WTC11 (cell line): Measurements from ENCODE around the gene HOXD1. TPM values are rescaled to one million over a fixed set of nuclear protein-coding genes. Genes with fewer than 3 reads are reported as not detected.

Source experiments
- ATAC-seq: fragments of 200-7000 bp; cut with Tn5 transposase; 2 replicates; pipeline ENCODE4 v1.10.0; 2021; ENCODE audit warnings: mild to moderate bottlenecking, moderate library complexity
- Bru-seq: library from RNA; stranded (reverse); fragments of 400-500 nt; gene quantifications from one replicate; lab custom pipeline; 2021; lab: Mats Ljungman, UMichigan
- CTCF ChIA-PET: fragments of 300-600 bp; sonication (Branson Sonifier 250); formaldehyde crosslinking; loops from one replicate; lab custom pipeline; 2021; ENCODE audit warnings: antibody characterized with exemption; lab: Charles Lee
- POLR2A ChIA-PET: fragments of 350-600 bp; sonication (Branson Sonifier 250); formaldehyde crosslinking; loops from one replicate; lab custom pipeline; 2021; ENCODE audit warnings: antibody characterized with exemption; lab: Charles Lee
- DNase-seq: peaks from one replicate; pipeline ENCODE4 v3.0.0; 2021; ENCODE audit warnings: low spot score
- H3K27ac Mint-ChIP-seq: 2 replicates; pipeline ENCODE4 v1.8.0; 2021; ENCODE audit warnings: mixed read lengths
- H3K27me3 Mint-ChIP-seq: 2 replicates; pipeline ENCODE4 v1.8.0; 2021; ENCODE audit warnings: low read depth, mild to moderate bottlenecking, moderate library complexity, mixed read lengths
- H3K36me3 Mint-ChIP-seq: 2 replicates; pipeline ENCODE4 v1.8.0; 2021; ENCODE audit warnings: mixed read lengths
- H3K4me1 Mint-ChIP-seq: 2 replicates; pipeline ENCODE4 v1.8.0; 2022; ENCODE audit warnings: mixed read lengths
- H3K4me3 Mint-ChIP-seq: 2 replicates; pipeline ENCODE4 v1.8.0; 2021; ENCODE audit warnings: mild to moderate bottlenecking, moderate library complexity, mixed read lengths
- H3K9me3 Mint-ChIP-seq: 2 replicates; pipeline ENCODE4 v1.8.0; 2021; ENCODE audit warnings: mixed read lengths
- CREM ChIP-seq: sonication (generic); formaldehyde crosslinking; IDR thresholded peaks from 2 replicates; pipeline ENCODE4 v1.8.1; 2022; ENCODE audit warnings: mild to moderate bottlenecking, missing genetic modification reagents, moderate library complexity
- FOXP1 ChIP-seq: sonication (generic); formaldehyde crosslinking; IDR thresholded peaks from 2 replicates; pipeline ENCODE4 v1.8.0; 2022; ENCODE audit warnings: missing genetic modification reagents, mild to moderate bottlenecking, moderate library complexity, borderline replicate concordance
- JAZF1 ChIP-seq: fragments of 250-450 bp; sonication (Bioruptor Pico); IDR thresholded peaks from 2 replicates; pipeline ENCODE4 v1.9.0; 2021; ENCODE audit warnings: moderate library complexity, mild to moderate bottlenecking, inconsistent platforms
- JUN ChIP-seq: sonication (generic); formaldehyde crosslinking; IDR thresholded peaks from 2 replicates; pipeline ENCODE4 v1.8.0; 2023; ENCODE audit warnings: mild to moderate bottlenecking, missing genetic modification reagents
- NFYB ChIP-seq: sonication (generic); formaldehyde crosslinking; conservative IDR thresholded peaks from 2 replicates; pipeline ENCODE4 v1.8.0; 2022; ENCODE audit warnings: low read depth, missing genetic modification reagents
- TEAD1 ChIP-seq: sonication (generic); formaldehyde crosslinking; IDR thresholded peaks from 2 replicates; pipeline ENCODE4 v1.8.0; 2022; ENCODE audit warnings: mild to moderate bottlenecking, missing genetic modification reagents
- ZBTB21 ChIP-seq: sonication (generic); formaldehyde crosslinking; IDR thresholded peaks from 2 replicates; pipeline ENCODE4 v1.8.1; 2023; ENCODE audit warnings: mild to moderate bottlenecking, missing genetic modification reagents, borderline replicate concordance
- ZNF138 ChIP-seq: sonication (generic); formaldehyde crosslinking; conservative IDR thresholded peaks from 2 replicates; pipeline ENCODE4 v1.8.1; 2022; ENCODE audit warnings: mild to moderate bottlenecking, moderate library complexity, missing genetic modification reagents
- ZNF232 ChIP-seq: sonication (generic); formaldehyde crosslinking; IDR thresholded peaks from 2 replicates; pipeline ENCODE4 v1.8.0; 2022; ENCODE audit warnings: mild to moderate bottlenecking, missing genetic modification reagents
- long read RNA-seq, 3 experiments: library from RNA in 1 of 3; library from capped mRNA in 1 of 3; library from polyadenylated mRNA in 1 of 3; unstranded in 2 of 3; stranded (forward) in 1 of 3; transcript quantifications; one replicate each; pipeline ENCODE4 v2.0.0, GENCODE V29; 2021
- total RNA-seq: library from RNA; stranded (reverse); gene quantifications from 3 replicates; pipeline ENCODE4 v1.2.3, GENCODE V29; 2021
- TF ChIP-seq, protein P1 (sequence below): fragments of 200-600 bp; IDR thresholded peaks from 2 replicates; pipeline ENCODE4 v1.8.0; 2022; ENCODE audit warnings: antibody characterized with exemption
- TF ChIP-seq, protein P2 (sequence below): sonication (generic); formaldehyde crosslinking; IDR thresholded peaks from 2 replicates; pipeline ENCODE4 v1.8.0; 2022; ENCODE audit warnings: mild to moderate bottlenecking, missing genetic modification reagents
- TF ChIP-seq, protein P3 (sequence below): sonication (generic); formaldehyde crosslinking; IDR thresholded peaks from 2 replicates; pipeline ENCODE4 v1.8.1; 2022; ENCODE audit warnings: mild to moderate bottlenecking, moderate library complexity, missing genetic modification reagents
- TF ChIP-seq, protein P4 (sequence below): sonication (generic); formaldehyde crosslinking; IDR thresholded peaks from 2 replicates; pipeline ENCODE4 v1.8.0; 2022; ENCODE audit warnings: mild to moderate bottlenecking, missing genetic modification reagents
- TF ChIP-seq, protein P5 (sequence below): sonication (generic); formaldehyde crosslinking; IDR thresholded peaks from 2 replicates; pipeline ENCODE4 v1.8.1; 2023; ENCODE audit warnings: mild to moderate bottlenecking, missing genetic modification reagents, moderate library complexity
- TF ChIP-seq, protein P6 (sequence below): sonication (generic); formaldehyde crosslinking; IDR thresholded peaks from 2 replicates; pipeline ENCODE4 v1.8.0; 2022; ENCODE audit warnings: missing genetic modification reagents

Gene HOXD1
- 0.14 to 0.22 TPM in 2 of 3 replicates, not detected in the other for total RNA-seq
- Bru-seq, nascent RNA, result not detected
- long read RNA-seq, experiment 1, partial matches to known transcripts, result 0 of 1 reads
- long read RNA-seq, experiment 1, other reads (novel, unspliced or antisense), result 0 of 1 reads
- long read RNA-seq, experiment 2, result 0 reads
- long read RNA-seq, experiment 3, result 0 reads

DNA sequence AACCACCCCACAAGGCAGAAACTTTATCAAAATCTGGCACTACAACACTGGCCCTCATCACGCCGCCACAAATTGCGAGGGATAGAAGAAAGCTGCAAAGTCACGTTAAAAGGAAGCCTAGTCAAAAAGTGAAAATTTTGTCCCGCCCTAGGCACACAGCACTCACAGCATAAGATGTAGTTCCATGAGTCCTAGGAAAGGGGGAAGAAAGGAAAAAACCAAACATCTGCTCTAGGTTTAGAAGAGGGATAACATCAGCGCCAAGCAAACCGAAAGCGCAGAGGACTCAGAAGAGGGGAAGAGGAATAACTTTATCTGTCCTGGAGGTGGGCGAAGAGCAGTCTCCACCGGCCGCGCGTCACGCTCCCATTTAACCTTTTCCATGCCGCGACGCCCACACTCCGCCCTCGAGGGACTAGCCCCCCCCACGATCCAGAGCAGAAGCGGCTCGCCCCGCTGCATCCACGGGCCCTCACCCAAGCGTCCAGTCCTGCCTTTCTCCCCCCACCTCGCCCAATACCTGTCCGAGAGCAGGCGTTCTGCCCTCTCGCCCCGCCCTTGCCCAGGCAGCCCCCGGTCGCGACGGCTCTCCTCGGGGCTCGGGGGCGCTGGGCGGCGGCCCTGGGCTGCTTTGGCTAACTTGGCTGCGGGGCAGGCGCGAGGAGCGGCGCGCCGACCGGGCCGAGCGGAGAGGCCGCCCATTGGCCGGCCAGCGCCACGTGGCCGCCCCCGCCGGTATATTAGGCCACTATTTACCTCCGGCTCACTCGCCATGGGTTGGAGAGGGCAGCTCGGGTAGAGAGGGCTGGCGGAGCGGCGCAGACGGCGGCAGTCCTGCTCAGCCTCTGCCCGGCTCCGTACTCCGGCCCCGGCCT is at the start of gene HOXD1:
HOXD1 (plus strand) TSS at position 770 of the 875 bp plus-strand sequence. CDS start 134 bp downstream, outside the sequence.
- peak; percentile 70 for DNase-seq
- H3K36me3 Mint-ChIP-seq, result no peaks in the 10 kb centered on the region
- TF ChIP-seq JAZF1 (CRISPR knock-in tag) (no peak), CREM (no peak), JUN (CRISPR knock-in tag) (0 out of 2 replicates have a peak, but pooled peaks have one; percentile 44), TEAD1 (no peak), ZNF232 (CRISPR knock-in tag) (no peak), FOXP1 (CRISPR knock-in tag) (peak; percentile 16; the same call in 1 of the 2 replicates), ZBTB21 (no peak), ZNF138 (peak; percentile 72; the same call in 1 of the 2 replicates), NFYB (CRISPR knock-in tag) (peak; percentile 70)
- TF ChIP-seq, protein P1, sequence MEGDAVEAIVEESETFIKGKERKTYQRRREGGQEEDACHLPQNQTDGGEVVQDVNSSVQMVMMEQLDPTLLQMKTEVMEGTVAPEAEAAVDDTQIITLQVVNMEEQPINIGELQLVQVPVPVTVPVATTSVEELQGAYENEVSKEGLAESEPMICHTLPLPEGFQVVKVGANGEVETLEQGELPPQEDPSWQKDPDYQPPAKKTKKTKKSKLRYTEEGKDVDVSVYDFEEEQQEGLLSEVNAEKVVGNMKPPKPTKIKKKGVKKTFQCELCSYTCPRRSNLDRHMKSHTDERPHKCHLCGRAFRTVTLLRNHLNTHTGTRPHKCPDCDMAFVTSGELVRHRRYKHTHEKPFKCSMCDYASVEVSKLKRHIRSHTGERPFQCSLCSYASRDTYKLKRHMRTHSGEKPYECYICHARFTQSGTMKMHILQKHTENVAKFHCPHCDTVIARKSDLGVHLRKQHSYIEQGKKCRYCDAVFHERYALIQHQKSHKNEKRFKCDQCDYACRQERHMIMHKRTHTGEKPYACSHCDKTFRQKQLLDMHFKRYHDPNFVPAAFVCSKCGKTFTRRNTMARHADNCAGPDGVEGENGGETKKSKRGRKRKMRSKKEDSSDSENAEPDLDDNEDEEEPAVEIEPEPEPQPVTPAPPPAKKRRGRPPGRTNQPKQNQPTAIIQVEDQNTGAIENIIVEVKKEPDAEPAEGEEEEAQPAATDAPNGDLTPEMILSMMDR, result no peak
- TF ChIP-seq, protein P2, sequence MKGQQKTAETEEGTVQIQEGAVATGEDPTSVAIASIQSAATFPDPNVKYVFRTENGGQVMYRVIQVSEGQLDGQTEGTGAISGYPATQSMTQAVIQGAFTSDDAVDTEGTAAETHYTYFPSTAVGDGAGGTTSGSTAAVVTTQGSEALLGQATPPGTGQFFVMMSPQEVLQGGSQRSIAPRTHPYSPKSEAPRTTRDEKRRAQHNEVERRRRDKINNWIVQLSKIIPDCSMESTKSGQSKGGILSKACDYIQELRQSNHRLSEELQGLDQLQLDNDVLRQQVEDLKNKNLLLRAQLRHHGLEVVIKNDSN (CRISPR knock-in tag), result peak; percentile 92
- TF ChIP-seq, protein P3, sequence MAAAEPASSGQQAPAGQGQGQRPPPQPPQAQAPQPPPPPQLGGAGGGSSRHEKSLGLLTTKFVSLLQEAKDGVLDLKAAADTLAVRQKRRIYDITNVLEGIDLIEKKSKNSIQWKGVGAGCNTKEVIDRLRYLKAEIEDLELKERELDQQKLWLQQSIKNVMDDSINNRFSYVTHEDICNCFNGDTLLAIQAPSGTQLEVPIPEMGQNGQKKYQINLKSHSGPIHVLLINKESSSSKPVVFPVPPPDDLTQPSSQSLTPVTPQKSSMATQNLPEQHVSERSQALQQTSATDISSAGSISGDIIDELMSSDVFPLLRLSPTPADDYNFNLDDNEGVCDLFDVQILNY, result 0 out of 2 replicates have a peak, but pooled peaks have one; percentile 18
- TF ChIP-seq, protein P4, sequence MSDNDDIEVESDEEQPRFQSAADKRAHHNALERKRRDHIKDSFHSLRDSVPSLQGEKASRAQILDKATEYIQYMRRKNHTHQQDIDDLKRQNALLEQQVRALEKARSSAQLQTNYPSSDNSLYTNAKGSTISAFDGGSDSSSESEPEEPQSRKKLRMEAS, result peak; percentile 73; the same call in 1 of the 2 replicates
- TF ChIP-seq, protein P5, sequence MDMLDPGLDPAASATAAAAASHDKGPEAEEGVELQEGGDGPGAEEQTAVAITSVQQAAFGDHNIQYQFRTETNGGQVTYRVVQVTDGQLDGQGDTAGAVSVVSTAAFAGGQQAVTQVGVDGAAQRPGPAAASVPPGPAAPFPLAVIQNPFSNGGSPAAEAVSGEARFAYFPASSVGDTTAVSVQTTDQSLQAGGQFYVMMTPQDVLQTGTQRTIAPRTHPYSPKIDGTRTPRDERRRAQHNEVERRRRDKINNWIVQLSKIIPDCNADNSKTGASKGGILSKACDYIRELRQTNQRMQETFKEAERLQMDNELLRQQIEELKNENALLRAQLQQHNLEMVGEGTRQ (CRISPR knock-in tag), result peak; percentile 97
- TF ChIP-seq, protein P6, sequence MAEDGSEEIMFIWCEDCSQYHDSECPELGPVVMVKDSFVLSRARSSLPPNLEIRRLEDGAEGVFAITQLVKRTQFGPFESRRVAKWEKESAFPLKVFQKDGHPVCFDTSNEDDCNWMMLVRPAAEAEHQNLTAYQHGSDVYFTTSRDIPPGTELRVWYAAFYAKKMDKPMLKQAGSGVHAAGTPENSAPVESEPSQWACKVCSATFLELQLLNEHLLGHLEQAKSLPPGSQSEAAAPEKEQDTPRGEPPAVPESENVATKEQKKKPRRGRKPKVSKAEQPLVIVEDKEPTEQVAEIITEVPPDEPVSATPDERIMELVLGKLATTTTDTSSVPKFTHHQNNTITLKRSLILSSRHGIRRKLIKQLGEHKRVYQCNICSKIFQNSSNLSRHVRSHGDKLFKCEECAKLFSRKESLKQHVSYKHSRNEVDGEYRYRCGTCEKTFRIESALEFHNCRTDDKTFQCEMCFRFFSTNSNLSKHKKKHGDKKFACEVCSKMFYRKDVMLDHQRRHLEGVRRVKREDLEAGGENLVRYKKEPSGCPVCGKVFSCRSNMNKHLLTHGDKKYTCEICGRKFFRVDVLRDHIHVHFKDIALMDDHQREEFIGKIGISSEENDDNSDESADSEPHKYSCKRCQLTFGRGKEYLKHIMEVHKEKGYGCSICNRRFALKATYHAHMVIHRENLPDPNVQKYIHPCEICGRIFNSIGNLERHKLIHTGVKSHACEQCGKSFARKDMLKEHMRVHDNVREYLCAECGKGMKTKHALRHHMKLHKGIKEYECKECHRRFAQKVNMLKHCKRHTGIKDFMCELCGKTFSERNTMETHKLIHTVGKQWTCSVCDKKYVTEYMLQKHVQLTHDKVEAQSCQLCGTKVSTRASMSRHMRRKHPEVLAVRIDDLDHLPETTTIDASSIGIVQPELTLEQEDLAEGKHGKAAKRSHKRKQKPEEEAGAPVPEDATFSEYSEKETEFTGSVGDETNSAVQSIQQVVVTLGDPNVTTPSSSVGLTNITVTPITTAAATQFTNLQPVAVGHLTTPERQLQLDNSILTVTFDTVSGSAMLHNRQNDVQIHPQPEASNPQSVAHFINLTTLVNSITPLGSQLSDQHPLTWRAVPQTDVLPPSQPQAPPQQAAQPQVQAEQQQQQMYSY (CRISPR knock-in tag), result no peak
- peak; percentile 83 for ATAC-seq
- CTCF ChIA-PET, result interaction anchor here (0.5 to 2.0 kb wide), 7 partner anchors 8 to 366 kb away, joined by 3 to 14 read pairs (median 3); partner anchors contain the start of gene HOXD10
- H3K27ac Mint-ChIP-seq, result no peak within 1 kb of the TSS
- peaks cover 45% of the 10 kb centered on the region for H3K4me1 Mint-ChIP-seq
- peak within 1 kb of the TSS; percentile 72 for H3K4me3 Mint-ChIP-seq
- H3K27me3 Mint-ChIP-seq, result peaks cover 98% of the 10 kb centered on the region
- POLR2A ChIA-PET, result no interaction called here
- H3K9me3 Mint-ChIP-seq, result no peaks in the 10 kb centered on the region
